HG03095 (cell line): Measurements from ENCODE around the gene OR2B2.

ENCODE experiments used
- ATAC-seq: cut with Tn5 transposase; IDR thresholded peaks from one replicate; pipeline ENCODE4 v1.9.1; 2021; ENCODE audit warnings: moderate library complexity; ENCODE audit not compliant: unreplicated experiment

OR2B2 gene

DNA sequence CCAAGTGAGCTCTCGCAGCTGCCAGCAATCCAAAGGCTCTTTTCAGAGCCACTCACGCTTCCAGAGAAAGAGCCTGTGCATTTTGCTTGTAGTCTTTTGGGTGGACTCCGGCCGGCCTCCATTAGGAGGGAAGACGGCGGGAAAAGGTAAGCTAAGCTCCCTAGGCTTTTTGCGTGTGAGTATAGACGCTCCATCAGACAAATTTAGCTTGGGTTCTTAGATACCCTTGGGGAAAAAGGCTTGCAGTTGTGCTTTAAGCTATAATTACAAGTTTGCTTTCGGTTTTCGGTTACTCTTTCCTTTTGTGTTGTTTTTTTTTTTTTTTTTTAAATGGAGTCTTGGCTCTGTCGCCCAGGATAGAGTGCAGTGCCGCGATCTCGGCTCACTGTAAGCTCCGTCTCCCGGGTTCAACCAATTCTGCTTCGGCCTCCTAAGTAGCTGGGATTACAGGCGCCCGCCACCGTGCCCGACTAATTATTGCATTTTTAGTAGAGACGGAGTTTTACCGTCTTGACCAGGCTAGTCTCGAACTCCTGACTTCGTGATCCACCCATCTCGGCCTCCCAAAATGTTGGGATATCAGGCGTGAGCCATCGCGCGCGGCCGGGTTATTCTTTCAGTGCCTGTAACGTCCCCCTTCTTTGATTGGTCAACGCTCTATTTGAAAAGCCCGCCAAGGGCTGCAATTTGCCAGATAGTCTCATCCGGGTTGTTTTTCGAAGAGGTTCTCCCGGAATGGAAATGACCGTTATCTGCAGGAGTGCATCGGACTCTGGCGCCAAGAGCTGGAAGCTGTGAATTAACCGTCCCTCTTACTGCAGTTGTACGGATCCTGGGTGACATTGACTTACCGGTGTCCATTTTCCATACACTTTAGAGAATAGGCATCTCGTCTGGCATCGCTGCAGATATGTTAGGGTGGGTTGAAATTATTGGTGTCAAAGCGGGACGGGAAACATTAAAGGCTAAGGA lies 18.1 kb downstream of the OR2B2 start:
- no peak for ATAC-seq

DNA sequence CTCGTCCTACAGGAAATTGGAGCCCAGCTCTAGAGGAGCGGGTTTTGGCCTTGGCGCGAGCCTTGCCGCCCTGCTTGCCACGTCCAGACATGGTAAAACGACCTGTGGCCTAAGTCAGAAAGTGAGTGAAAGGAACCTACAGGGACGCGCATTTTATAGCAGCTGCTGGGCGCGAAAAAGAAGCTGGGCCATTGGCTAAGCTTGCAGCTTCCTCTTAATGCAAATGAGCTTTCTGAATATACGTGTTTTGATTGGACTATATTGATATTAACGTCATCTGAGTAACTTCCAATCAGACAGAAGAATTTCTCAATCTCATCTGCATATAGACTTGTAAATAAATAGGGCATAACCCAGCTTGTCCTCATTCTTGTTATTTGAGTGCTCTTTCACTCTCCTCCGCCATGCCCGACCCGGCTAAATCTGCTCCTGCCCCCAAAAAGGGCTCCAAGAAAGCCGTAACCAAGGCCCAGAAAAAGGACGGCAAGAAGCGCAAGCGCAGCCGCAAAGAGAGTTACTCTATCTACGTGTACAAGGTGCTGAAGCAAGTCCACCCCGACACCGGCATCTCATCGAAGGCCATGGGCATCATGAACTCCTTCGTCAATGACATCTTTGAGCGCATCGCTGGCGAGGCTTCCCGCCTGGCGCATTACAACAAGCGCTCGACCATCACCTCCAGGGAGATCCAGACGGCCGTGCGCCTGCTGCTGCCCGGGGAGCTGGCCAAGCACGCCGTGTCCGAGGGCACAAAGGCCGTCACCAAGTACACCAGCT lies 18.9 kb downstream of the OR2B2 start:
- peak; percentile 45 for ATAC-seq

DNA sequence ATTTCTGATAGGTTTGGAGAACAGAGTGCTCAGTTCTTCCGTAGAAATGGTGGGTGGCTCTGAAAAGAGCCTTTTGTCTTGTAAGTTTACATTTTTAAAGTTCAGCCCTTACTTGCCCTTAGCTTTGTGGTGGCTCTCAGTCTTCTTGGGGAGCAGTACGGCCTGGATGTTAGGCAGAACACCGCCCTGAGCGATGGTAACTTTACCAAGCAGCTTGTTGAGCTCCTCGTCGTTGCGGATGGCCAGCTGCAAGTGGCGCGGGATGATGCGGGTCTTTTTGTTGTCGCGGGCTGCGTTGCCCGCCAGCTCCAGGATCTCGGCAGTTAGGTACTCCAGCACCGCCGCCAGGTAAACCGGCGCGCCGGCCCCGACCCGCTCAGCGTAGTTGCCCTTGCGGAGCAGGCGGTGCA lies 19.5 kb downstream of the OR2B2 start:
- ATAC-seq: no peak

DNA sequence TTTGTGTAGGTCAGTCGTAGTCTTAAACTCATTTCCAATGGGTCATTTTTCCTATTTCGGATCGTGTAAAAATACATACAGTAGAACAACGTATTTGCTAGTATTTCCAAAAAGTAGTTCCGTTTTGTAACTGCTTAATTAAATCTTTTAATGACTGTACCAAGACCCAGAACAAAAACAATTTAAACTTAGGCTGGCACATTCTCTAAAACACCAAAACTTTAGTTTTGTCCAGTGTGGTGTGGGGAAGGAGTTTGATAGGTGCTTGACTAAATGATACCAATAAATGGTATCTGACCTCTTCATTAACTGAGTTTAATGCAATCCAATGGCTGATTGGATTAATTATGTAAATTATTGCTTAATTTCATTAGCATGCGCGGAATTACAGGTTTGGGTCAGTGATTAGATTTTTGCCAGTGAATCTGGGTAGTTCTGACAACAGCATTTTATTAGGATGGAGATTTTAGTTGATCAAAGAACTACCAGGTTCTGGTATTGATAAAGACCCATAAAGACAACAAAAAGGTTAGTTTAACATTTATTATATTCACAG lies 20.8 kb downstream of the OR2B2 start:
- no peak for ATAC-seq

DNA sequence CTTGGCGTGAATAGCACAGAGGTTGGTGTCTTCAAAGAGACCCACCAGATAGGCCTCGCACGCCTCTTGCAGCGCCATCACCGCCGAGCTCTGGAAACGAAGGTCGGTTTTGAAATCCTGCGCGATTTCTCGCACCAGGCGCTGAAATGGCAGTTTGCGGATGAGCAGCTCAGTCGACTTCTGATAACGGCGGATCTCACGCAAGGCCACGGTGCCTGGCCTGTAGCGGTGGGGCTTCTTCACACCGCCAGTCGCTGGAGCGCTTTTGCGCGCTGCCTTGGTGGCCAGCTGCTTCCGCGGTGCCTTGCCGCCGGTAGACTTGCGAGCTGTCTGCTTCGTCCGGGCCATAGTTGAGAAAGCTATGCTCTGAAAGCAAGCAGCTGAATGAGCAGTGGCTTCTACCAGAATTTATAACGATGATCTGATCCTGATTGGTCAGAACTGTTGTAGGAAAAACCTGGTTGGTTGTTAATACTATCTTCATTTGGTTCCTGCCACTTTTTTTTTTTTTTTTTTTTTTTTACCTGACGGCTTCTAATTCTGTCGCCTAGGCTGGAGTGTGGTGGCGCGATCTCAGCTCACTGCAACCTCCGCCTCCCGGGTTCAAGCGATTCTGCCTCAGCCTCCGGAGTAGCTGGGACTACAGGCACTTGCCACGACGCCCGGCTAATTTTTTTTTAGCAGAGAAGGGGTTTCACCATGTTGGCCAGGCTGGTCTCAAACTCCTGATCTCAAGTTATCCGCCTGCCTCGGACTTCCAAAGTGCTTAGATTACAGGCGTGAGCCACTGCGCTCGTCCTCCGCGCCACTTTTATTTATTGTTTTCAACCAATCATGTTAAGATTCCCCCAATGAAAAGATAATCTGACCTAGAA lies 21.5 kb downstream of the OR2B2 start:
- peak; percentile 41 for ATAC-seq

DNA sequence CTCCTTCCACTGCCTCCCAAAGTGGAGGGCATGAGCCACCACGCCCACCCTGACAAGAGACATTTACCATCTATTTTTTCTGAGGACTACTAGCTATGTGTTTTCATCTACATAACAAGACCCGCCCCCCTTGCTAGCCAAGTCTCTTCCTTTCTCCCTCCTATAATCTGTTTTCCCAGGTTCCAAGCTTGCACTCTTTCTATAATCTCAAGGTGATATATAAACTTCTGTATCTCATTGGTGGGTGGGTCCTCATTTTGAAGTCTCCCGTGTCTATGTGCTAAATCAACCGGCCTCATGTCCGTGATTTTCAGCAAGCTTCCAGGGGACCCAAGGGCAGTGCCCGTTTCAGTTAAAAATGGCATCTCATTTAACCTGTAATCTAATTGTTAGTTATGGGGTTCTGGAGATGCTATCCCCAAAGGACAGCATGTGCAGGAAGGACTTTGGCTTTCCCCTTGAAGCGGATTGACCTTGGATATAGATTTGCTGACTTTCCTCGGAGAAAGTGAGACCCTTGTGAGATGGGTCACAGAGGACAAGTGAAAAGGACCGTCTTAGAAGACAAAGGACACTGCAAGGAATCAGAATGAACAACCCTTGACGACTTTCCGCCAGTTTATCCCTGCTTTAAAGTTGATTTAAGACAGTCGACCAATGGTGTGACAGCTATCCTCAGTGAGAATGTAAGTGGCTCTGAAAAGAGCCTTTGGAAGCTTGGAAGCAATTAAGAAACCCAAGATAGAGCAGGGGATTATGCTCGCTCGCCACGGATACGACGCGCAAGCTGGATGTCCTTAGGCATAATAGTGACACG lies 22.4 kb downstream of the OR2B2 start:
- ATAC-seq: no peak

DNA sequence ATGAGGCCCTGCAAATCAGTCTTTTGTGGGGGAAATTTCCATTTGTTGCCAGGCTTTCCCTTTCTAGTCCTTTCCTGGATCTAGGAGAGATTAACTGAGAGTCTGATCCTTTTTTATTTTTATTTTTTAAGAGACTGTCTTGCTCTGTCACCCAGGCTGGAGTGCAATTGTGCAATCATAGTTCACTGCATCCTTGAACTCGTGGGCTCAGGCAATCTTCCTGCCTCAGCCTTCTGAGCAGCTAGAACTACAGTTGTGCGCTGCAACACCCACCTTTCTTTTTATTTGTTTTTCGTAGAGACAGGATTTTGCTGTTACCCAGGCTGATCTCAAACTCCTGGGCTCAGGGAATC lies 22.9 kb downstream of the OR2B2 start:
- no peak for ATAC-seq

DNA sequence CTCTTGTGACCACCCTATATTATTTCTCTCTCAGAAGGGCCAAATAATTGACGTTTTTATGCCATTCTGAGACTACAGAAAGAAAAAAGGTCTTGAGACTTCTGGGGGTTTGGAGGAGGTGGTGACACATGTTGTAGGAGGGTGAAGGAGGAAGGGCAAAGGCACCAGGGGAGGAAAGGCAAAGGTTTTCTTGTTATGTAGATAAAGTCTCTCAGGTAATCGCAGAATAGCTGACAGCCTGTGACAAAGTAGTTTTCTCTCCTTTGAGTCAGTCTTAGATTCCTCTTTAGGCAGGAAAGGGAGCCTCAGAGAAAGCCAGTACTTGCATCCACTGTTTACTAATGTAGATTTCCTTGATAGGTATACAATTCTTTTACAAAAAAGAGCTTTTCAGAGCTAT lies 23.6 kb downstream of the OR2B2 start:
- ATAC-seq: no peak

DNA sequence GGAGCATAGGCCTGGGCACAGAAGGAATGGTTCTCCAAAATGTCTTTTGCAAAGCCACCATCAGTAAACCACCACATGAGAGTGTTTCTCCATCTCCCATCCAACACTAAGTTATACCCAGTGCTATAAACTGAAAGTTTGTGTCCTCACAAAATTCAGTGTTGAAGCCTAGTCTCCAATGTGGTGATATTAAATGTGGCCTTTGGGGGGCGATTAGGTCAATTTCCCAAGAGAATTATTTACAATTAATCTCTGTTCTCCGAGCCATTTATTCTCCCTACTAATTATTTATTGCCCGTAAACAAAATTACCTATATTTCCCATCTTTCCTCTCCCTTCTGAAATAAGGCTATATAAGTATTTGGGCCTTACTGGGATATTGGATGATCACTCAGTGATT lies 26.1 kb downstream of the OR2B2 start:
- no peak for ATAC-seq

DNA sequence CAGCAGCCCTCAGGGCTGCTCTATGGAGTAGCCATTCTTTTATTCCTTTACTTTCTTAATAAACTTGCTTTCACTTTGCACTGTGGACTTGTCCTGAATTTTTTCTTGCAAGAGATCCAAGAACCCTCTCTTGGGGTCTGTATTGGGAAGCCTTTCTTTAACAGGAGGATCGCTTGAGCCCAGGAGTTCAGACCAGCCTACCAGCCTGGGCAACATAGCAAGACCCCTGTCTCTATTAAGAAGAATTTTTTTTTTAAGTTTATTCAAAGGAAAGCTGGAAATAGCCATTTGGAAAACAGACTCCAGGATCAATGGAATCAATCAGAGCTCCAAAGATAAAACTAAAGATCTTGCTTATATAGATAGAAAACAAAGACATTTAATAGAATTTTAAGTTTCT lies 29.1 kb downstream of the OR2B2 start:
- no peak for ATAC-seq

DNA sequence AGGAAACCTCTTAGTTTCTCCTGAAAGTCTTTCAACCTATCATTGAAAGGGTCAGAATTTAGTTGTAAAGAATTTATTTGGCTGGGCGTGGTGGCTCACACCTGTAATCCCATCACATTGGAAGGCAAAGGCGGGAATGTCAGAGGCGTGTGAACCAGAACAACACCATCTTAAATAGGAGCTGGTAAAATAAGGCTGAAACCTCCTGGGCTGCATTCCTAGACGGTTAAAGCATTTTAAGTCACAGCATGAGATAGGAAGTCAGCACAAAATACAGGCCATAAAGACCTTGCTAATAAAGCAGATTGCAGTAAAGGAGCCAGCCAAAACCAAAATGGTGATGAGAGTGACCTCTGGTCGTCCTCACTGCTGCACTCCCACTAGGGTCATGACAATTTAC lies 29.6 kb downstream of the OR2B2 start:
- no peak for ATAC-seq

DNA sequence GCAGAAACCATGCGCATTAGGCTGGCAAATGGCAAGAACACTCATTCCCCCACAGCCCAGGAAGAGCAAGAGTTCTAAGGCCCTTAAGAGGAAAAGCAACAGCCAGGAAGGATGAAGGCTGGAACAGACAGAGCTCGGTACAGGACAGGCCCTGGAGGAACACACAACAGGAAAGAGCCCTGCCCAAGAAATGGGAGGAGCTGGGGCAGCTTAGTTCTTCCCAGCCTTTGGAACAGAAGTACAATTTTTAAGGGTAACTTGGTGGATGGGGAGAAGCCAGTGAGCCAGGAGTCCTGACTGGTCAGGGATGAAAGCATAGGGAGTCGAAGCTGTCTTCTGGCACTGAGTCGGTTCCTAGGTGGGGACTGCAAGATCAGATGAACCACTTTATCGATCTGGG lies 32.4 kb downstream of the OR2B2 start:
- no peak for ATAC-seq

DNA sequence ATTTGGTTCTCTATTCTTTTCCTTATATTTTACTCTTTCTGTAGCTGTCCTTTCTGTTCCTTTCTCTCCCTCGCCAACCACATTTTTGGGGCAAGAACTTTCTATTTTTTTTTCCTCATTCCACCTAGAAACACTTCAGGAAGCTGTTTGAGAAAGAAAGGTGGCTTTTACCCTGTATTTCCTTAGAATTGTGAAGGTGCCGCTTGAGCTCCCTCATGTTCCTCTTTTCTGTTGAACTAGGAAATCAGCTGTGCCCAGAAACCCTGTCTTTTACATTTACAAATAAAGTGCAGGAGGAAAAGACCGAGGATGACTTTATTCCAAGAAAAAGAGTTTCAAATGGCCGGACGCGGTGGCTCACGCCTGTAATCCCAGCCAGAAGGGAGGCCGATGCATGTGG lies 38.2 kb downstream of the OR2B2 start:
- no peak for ATAC-seq

DNA sequence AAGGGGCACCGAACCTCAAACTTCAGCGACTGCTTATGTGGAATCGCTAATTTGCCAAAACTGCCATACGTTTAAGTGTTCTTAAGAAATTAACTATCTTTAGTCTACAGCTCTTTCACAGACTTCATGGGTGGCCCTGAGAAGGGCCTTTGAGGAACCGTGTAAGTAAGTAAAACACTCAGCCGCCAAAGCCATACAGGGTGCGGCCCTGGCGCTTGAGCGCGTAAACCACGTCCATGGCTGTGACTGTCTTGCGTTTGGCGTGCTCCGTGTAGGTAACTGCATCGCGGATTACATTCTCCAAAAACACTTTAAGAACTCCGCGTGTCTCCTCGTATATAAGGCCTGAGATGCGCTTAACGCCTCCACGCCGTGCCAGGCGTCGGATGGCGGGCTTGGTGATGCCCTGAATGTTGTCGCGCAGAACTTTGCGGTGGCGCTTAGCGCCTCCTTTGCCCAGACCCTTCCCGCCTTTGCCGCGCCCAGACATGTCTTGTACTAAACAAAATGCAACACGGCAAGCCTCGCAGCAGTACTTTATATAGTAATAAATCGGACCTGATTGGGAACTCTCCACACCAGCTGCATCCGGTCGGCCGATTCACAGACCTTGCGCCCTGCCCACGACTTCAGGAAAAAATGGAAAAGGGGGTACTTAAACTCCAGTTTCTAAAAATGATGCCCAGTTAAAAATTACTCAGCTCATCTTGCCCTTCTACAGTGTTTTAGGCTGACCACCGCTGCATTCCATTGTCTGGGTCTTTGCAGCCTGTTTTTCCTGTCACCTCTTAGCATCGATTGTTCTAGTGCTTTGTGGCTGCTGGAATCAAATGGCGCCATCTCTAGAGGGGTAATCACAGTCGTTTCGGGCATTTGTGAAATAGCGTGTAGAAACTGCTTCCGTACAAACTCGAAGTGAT lies 38.9 kb downstream of the OR2B2 start:
- ATAC-seq: no peak

DNA sequence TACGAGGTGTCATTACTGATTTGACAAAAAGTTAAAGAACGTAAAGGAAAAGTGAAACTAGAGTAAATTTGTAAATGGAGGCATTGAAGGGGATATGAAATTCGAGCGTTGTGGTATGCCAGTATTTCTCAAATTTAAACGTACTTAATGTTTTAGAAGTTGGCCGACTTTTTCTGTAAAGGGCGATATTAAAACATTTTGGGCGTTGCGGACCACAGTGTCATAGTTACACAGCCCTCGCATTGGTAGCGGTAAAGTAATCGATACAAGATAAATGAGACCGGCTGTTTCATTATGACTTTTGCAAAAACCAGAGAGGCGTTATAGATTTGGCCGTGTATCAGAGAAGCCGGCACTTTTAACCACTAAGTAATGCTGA lies 39.6 kb downstream of the OR2B2 start:
- ATAC-seq: no peak

DNA sequence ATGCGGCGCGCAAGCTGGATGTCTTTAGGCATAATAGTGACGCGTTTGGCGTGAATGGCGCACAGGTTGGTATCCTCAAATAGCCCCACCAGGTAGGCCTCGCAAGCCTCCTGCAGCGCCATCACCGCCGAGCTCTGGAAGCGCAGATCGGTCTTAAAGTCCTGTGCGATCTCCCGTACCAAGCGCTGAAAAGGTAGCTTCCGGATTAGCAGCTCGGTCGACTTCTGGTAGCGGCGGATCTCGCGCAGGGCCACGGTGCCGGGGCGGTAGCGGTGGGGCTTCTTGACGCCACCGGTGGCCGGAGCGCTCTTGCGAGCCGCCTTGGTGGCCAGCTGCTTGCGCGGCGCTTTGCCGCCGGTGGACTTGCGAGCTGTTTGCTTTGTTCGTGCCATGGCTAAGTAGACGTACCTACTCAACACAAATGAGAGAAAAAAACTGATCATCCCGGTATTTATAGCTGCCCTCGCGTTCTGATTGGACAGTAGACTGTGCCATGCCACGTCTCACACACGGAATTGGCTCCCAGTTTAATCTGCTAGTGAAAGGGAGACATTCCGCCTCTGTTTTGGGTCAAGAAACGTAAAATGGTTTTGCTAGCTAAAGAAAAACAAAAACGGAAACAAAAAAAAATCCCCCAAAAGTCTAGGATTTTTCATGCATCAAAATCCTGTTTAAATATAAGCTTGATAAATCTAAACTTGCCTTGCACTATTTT lies 40.1 kb downstream of the OR2B2 start:
- peak; percentile 46 for ATAC-seq

DNA sequence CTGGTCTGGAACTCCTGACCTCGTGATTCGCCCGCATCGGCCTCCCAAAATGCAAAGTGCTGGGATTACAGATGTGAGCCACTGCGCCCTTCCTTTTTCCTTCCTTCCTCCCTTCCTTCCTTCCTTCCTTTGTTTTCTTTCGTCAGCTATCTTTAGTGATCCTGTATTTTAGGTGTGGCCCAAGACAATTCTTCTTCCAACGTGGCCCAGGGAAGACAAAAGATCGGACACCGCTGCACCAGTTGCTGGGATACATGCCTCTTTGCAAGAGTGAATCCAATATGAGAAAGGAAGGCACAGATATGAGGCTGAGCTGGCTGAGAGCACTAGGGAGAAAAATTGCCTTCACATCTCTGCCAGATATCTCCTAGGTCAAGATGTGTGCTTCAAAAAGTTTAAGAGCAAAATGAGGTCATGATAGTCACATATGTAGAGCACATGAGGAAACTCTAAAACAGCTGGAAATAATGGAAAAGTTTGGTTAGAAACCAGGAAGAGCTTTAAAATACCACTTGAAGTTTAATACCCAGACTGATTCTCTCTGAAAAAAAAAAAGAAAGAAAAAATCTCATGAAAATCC lies 41.8 kb downstream of the OR2B2 start:
- ATAC-seq: no peak

DNA sequence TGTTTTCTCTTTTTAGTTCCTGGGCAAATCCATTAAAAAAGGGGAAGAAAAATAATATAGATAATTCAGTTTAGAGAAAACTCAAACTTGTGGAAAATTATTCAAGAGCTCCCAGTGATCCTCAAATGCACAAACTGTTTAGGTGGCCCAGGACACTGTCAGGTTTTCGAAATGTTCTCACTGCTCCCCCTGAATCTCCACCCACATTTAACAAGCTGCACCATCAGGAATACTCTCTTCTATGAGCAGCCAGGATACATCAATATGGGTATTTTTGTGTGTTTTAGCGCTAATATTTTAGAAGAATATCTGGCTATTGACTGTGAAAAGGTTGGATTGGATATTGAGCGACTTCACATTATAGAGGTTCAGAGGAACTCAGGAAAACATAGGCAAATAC lies 43.9 kb downstream of the OR2B2 start:
- no peak for ATAC-seq
